ENCODE data around the gene CLCN4.

Gene CLCN4

DNA sequence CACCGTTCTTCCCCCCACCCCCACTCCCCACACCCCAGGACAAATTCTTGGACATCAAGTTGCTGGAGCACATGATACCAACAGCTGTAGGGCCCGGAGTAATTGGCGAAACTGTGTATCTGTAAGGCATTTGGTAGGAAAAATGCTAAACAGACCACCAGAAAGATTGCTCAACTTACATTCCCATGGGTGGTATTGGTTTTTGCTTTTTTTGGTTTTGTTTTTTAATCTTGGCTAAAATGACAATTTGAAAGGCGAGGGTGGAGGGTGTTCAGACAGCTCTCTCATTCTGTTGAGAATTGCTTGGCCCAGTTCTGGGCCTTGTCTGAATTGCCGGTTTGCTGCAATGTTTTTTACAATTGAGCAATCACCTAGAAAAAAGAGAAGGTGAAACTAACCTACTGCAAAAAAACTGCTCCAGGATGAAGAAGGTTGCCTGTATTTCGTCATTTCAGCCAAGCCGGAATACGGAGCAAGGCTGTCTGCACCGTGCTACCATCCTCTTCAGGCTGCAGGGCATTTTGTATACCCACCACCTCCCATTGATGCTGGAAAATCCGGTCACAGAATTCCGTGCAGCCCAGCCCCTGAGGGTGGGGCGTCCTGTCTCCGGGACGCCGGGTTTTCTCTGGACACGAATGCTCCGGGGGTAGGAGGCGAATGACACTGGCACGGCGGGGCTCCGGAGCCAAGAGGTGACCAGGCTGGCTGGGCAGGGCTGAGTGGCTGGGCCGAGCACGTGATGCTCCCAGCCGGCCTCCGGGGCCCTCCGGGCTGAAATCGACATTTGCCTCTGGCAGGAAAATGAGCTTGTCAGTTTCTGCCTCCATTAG lies at the start of gene CLCN4:
CLCN4 (plus strand) TSS at position 777 of the 833 bp plus-strand sequence. CDS start 28,058 bp downstream, outside the sequence.
- H3K4me3 ChIP-seq (ENCODE audit: low read length): peak within 1 kb of the TSS; percentile 53
- H3K9me3 ChIP-seq (ENCODE audit: low read length): no peaks in the 10 kb centered on the region
- peak within 1 kb of the TSS; percentile 70 for H2AFZ ChIP-seq (ENCODE audit: low read depth, low read length)
- H3K27me3 ChIP-seq (ENCODE audit: insufficient read depth, low read length): no peaks in the 10 kb centered on the region
- H3K4me1 ChIP-seq (ENCODE audit: insufficient read depth, low read length): peaks cover 21% of the 10 kb centered on the region
- H3K36me3 ChIP-seq (ENCODE audit: insufficient read depth, low read length): no peaks in the 10 kb centered on the region

DNA sequence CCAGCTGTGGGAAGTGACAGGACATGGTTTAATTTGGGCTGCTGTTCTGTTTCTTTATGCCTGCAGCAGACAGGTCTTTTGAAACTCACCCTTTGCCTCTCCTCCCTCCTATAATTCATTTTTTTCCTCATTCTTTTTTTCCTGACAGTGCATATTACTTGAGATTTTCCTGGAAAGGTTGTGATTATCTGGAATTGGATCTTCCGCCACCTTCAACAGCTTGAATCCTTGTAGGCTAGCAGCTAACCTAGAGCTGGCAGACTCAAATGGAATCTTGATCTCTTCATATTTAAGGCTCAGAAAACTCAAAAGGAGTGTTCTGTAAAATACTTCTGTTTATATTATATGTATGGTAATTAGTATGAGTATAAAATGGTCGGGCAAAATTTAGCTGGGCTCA lies 49.3 kb upstream of the CLCN4 start:
- no peak overlapping the region for H2AFZ ChIP-seq (ENCODE audit: low read depth, low read length)
- no peaks in the 10 kb centered on the region for H3K9me3 ChIP-seq (ENCODE audit: low read length)
- no peak overlapping the region for H3K4me3 ChIP-seq (ENCODE audit: low read length)
- no peaks in the 10 kb centered on the region for H3K4me1 ChIP-seq (ENCODE audit: insufficient read depth, low read length)
- H3K27me3 ChIP-seq (ENCODE audit: insufficient read depth, low read length): no peaks in the 10 kb centered on the region
- H3K36me3 ChIP-seq (ENCODE audit: insufficient read depth, low read length): peaks cover 8% of the 10 kb centered on the region

DNA sequence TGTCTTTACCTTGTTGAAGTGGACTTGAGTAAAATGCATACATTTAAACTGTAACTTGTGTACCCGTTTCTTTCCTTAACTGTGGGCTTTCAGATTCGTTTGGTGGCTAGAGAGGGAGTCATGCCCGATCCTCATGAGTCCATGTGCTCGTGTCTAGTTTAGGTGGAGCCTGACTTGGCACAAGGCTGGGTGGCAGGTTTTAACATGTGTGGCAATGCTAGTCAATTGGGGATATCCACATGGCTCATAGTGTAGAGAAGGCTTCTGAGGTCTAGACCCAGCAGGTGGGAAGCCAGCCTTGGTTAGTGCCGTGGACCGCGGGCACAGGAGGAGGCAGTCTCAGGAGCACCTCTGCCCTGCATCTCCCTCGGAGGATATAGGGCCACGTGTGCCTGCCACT lies 48.5 kb upstream of the CLCN4 start:
- no peaks in the 10 kb centered on the region for H3K4me1 ChIP-seq (ENCODE audit: insufficient read depth, low read length)
- H3K27me3 ChIP-seq (ENCODE audit: insufficient read depth, low read length): no peaks in the 10 kb centered on the region
- H3K9me3 ChIP-seq (ENCODE audit: low read length): no peaks in the 10 kb centered on the region
- peaks cover 8% of the 10 kb centered on the region for H3K36me3 ChIP-seq (ENCODE audit: insufficient read depth, low read length)
- no peak overlapping the region for H2AFZ ChIP-seq (ENCODE audit: low read depth, low read length)
- H3K4me3 ChIP-seq (ENCODE audit: low read length): no peak overlapping the region

DNA sequence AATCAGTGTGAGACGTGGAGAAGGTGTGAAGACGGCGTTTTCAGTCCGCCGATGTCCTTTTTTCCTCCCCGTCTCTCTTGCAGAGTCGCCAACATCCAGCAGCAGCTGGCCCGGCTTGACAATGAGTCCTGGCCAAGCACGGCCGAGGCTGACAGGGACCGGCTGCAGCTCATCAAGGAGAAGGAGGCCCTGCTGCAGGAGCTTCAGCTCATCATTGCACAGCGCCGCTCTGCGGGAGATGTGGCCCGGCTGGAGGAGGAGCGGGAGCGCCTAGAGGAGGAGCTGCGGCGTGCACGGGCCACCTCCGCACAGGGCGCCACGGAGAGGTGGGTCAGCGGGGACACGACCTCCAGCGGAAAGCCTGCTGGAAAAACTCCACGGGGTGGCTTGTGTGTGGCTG lies 47.1 kb upstream of the CLCN4 start:
- H3K4me1 ChIP-seq (ENCODE audit: insufficient read depth, low read length): no peaks in the 10 kb centered on the region
- H3K36me3 ChIP-seq (ENCODE audit: insufficient read depth, low read length): peaks cover 6% of the 10 kb centered on the region
- no peak overlapping the region for H3K4me3 ChIP-seq (ENCODE audit: low read length)
- no peaks in the 10 kb centered on the region for H3K9me3 ChIP-seq (ENCODE audit: low read length)
- no peaks in the 10 kb centered on the region for H3K27me3 ChIP-seq (ENCODE audit: insufficient read depth, low read length)
- H2AFZ ChIP-seq (ENCODE audit: low read depth, low read length): no peak overlapping the region

DNA sequence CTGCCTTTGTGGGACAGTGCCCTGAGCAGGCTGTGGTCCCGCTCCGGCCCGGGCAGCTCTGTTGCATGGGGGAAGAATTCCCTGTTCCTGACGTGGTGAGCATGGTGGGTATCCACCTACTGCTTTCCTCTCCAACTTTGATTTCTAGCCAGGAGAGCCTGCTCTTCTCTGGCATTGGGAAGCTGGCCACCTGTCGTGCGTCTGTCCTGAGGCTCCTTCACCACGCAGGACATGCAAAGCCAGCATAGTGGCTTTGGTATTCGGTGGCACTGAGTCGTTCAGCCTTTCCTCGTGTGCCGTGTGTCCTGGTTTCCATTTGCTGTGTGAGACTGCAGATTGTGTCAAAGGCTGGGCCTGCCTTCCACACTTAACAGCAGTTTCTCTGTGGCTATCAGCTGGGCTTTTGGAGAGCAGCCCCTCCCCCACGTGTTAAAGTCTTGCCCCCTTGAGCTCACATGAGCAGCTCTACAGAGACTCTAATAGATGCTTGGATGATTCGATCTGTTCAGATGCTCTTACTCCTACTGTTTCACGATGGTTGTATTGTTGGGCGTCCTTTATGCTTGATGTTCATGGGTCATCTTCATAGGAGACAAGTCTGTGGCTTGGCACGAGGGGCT lies 46.3 kb upstream of the CLCN4 start:
- no peak overlapping the region for H3K4me3 ChIP-seq (ENCODE audit: low read length)
- peaks cover 6% of the 10 kb centered on the region for H3K36me3 ChIP-seq (ENCODE audit: insufficient read depth, low read length)
- H3K4me1 ChIP-seq (ENCODE audit: insufficient read depth, low read length): no peaks in the 10 kb centered on the region
- H2AFZ ChIP-seq (ENCODE audit: low read depth, low read length): no peak overlapping the region
- no peaks in the 10 kb centered on the region for H3K27me3 ChIP-seq (ENCODE audit: insufficient read depth, low read length)
- no peaks in the 10 kb centered on the region for H3K9me3 ChIP-seq (ENCODE audit: low read length)

DNA sequence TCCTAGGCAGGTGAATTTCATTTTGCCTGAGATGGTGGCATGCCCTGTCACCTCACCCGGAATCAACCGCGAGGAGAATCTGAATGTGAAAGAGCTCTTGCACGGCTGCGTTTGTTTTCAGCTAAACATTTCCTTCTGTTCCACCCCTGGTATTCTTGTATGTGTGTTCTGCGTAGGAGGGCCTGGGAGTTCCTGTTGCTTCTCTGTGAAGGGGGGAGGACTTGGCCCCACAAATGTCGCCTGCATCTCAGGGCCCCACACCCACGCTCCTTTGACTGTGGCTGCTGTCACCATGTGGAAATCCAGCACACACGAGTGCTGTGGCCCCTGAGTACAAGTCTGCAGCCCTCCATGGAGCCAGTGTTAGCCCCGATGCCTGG lies 45.8 kb upstream of the CLCN4 start:
- peaks cover 6% of the 10 kb centered on the region for H3K36me3 ChIP-seq (ENCODE audit: insufficient read depth, low read length)
- H2AFZ ChIP-seq (ENCODE audit: low read depth, low read length): no peak overlapping the region
- no peaks in the 10 kb centered on the region for H3K27me3 ChIP-seq (ENCODE audit: insufficient read depth, low read length)
- no peaks in the 10 kb centered on the region for H3K9me3 ChIP-seq (ENCODE audit: low read length)
- no peak overlapping the region for H3K4me3 ChIP-seq (ENCODE audit: low read length)
- H3K4me1 ChIP-seq (ENCODE audit: insufficient read depth, low read length): no peaks in the 10 kb centered on the region

DNA sequence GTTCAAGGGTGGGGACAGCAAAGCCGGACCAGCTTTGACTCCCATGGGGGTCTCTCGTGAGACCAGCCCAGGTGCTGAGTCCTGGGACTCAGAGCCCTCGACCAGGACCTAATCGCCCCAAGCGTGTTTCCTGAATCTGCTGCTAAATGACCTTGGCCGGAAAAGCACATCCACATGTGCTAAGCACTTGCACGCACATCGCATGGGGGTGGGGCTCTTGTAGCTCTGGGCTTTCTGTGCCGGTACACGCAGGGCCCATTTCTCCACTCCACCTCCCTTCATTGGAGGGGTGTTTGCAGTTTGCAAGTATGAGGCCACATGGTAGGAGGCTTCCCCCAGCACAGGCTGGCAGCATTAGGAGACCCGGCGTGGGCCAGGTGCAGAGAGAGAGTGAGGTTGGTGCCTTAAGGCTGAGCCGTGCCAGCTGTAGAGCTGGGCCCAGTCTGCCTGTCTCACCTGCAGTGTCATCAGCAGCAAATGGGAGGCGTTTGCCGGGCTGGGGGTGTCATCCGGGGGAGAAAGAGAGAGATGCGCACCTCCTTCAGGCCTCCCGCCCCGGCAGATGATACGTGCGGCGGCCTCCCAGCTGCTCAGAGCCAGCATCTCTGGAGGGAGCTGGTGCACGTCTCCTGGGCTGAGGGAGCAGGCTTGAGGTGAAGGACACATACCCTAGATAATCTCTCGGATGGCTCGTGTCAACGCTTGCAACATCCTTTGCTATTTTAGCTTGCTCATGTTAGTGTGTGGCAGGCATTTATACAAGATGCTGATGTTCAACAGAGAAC lies 45.2 kb upstream of the CLCN4 start:
- no peaks in the 10 kb centered on the region for H3K9me3 ChIP-seq (ENCODE audit: low read length)
- H2AFZ ChIP-seq (ENCODE audit: low read depth, low read length): no peak overlapping the region
- peaks cover 6% of the 10 kb centered on the region for H3K36me3 ChIP-seq (ENCODE audit: insufficient read depth, low read length)
- H3K4me3 ChIP-seq (ENCODE audit: low read length): no peak overlapping the region
- H3K4me1 ChIP-seq (ENCODE audit: insufficient read depth, low read length): no peaks in the 10 kb centered on the region
- H3K27me3 ChIP-seq (ENCODE audit: insufficient read depth, low read length): no peaks in the 10 kb centered on the region

DNA sequence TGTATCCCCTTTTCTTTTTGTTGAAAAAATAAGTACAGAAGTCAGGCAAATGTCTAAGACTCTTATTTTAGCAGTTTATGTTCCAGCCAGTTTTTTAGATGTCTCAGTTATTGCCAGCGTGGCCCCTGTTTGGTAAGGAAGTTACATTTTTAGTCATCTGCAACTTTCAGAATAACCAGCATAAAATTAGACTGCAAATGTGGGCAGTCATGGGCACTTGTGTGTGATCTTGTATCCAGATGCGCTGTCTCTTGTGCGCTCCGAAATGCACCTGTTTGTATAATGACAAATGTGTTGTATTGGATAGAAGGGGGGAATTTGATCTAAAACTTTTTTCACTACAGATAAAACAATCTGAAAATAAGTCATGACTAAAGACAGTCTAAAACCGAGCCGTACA lies 44.3 kb upstream of the CLCN4 start:
- Histone ChIP-seq H3K9me3 (ENCODE audit: low read length) (peaks cover 8% of the 10 kb centered on the region), H3K4me1 (ENCODE audit: insufficient read depth, low read length) (no peaks in the 10 kb centered on the region), H3K27me3 (ENCODE audit: insufficient read depth, low read length) (no peaks in the 10 kb centered on the region), H3K36me3 (ENCODE audit: insufficient read depth, low read length) (peaks cover 6% of the 10 kb centered on the region), H3K4me3 (ENCODE audit: low read length) (no peak overlapping the region), H2AFZ (ENCODE audit: low read depth, low read length) (no peak overlapping the region)

DNA sequence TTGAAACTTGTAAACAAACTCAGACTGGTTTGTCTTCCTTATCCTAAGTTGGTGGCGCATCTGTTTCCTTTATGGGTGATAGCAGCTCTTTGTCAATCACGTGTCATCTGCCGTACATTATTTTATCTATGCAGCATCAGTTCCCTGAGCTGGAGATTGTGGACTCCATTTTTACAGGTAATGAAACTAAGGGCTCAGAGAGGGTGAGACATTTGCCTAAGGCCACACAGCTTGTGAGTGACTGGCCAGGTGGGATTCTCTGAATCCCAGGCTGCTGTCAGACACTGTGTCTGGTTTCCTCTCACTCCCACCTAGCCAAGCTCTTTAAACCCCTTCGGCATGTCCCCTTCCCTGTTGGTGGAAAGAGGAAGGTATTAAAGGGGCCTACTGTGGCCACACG lies 41.7 kb upstream of the CLCN4 start:
- H3K4me3 ChIP-seq (ENCODE audit: low read length): no peak overlapping the region
- peaks cover 8% of the 10 kb centered on the region for H3K36me3 ChIP-seq (ENCODE audit: insufficient read depth, low read length)
- H3K4me1 ChIP-seq (ENCODE audit: insufficient read depth, low read length): no peaks in the 10 kb centered on the region
- peaks cover 24% of the 10 kb centered on the region for H3K9me3 ChIP-seq (ENCODE audit: low read length)
- no peaks in the 10 kb centered on the region for H3K27me3 ChIP-seq (ENCODE audit: insufficient read depth, low read length)
- H2AFZ ChIP-seq (ENCODE audit: low read depth, low read length): no peak overlapping the region

DNA sequence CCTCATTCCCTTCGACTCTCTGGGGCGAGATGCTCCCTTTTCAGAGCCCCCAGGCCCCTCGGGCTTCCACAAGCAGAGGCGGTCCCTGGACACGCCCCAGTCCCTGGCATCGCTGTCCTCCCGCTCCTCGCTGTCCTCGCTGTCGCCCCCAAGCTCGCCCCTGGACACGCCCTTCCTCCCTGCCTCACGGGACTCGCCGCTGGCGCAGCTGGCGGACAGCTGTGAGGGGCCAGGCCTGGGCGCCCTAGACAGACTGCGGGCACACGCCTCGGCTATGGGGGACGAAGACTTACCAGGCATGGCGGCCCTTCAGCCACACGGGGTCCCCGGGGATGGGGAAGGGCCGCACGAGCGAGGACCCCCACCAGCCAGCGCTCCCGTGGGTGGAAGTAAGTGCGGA lies 39.5 kb upstream of the CLCN4 start:
- Histone ChIP-seq H3K4me3 (ENCODE audit: low read length) (no peak overlapping the region), H3K36me3 (ENCODE audit: insufficient read depth, low read length) (peaks cover 4% of the 10 kb centered on the region), H3K4me1 (ENCODE audit: insufficient read depth, low read length) (no peaks in the 10 kb centered on the region), H3K9me3 (ENCODE audit: low read length) (peaks cover 33% of the 10 kb centered on the region), H3K27me3 (ENCODE audit: insufficient read depth, low read length) (no peaks in the 10 kb centered on the region), H2AFZ (ENCODE audit: low read depth, low read length) (no peak overlapping the region)

DNA sequence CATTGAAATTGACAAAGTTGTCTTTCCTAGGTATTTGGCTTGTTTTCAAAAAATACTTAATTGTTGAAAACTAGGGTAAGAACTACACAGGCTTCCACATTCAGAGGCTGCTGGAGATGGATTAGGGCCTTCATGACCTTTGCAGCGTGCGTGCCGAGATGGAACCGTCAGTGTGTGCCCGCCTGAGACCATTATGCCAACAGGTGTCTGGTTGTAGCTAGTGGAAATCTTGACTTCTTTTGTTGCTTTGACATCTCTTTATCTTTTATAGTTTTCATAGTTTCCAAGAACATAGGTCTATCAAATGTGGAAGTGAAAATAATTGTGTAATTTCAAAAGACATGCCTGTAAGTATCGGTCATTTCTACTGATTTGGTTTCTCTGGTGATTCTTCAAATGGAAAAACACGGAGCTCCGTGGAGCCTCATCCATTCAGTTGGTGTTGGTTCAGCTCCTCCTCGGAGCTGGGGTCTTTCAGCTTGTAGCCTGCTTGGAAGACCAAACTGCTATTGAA lies 38.9 kb upstream of the CLCN4 start:
- H3K27me3 ChIP-seq (ENCODE audit: insufficient read depth, low read length): no peaks in the 10 kb centered on the region
- peaks cover 36% of the 10 kb centered on the region for H3K9me3 ChIP-seq (ENCODE audit: low read length)
- no peak overlapping the region for H3K4me3 ChIP-seq (ENCODE audit: low read length)
- no peaks in the 10 kb centered on the region for H3K4me1 ChIP-seq (ENCODE audit: insufficient read depth, low read length)
- no peak overlapping the region for H2AFZ ChIP-seq (ENCODE audit: low read depth, low read length)
- peaks cover 4% of the 10 kb centered on the region for H3K36me3 ChIP-seq (ENCODE audit: insufficient read depth, low read length)

DNA sequence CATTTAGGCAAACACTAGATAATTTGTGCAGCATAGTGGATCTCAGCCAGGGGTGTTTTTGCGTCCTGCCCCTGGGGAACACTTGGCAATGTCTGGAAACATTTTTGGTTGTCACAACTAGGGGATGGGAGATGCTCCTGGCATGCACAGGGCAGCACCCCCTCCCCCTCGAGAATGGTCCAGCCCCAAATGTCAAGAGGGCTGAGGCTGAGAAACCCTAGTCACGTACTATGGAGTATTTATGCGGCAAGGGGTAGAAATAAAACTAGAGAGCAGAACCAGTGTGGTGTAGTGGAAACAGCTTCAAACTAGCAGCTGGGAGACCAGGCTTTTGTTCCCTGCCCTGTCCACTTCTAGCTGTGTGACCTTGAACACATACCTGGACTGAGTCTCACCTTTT lies 38.2 kb upstream of the CLCN4 start:
- H3K4me1 ChIP-seq (ENCODE audit: insufficient read depth, low read length): no peaks in the 10 kb centered on the region
- H2AFZ ChIP-seq (ENCODE audit: low read depth, low read length): no peak overlapping the region
- peaks cover 36% of the 10 kb centered on the region for H3K9me3 ChIP-seq (ENCODE audit: low read length)
- no peaks in the 10 kb centered on the region for H3K27me3 ChIP-seq (ENCODE audit: insufficient read depth, low read length)
- H3K4me3 ChIP-seq (ENCODE audit: low read length): no peak overlapping the region
- H3K36me3 ChIP-seq (ENCODE audit: insufficient read depth, low read length): peaks cover 4% of the 10 kb centered on the region

DNA sequence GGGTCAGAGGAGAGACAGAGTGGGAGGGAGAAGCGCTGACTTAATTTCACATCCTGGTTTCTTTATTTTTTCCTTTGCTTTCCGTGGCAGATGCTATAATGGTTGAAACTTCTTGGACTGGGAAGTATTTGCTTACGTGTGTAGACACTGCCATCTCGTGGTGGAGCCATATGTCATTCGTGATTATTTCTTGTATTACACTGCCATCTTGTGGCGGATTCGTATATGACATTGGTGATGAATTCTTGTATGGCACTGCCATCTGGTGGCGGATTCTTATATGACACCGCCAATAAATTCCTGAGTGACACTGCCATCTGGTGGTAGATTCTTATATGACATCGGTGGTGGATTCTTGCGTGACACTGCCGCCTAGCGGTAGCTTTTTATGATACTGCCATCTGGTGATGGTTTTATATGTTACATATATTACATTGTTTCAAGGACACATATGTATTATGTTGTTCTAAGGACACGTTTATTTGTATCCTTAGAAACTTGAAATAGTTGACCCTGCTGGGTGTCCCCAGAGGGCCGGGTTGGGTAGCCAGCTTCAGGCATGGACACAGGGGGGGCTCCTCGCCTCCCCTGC lies 37.3 kb upstream of the CLCN4 start:
- H3K27me3 ChIP-seq (ENCODE audit: insufficient read depth, low read length): no peaks in the 10 kb centered on the region
- peaks cover 6% of the 10 kb centered on the region for H3K36me3 ChIP-seq (ENCODE audit: insufficient read depth, low read length)
- no peak overlapping the region for H2AFZ ChIP-seq (ENCODE audit: low read depth, low read length)
- no peak overlapping the region for H3K4me3 ChIP-seq (ENCODE audit: low read length)
- no peaks in the 10 kb centered on the region for H3K4me1 ChIP-seq (ENCODE audit: insufficient read depth, low read length)
- peaks cover 36% of the 10 kb centered on the region for H3K9me3 ChIP-seq (ENCODE audit: low read length)
